Stomach (tissue), 9 donors: ENCODE results near the gene ZBTB46. TPM values are rescaled to one million over a fixed set of nuclear protein-coding genes. Genes with fewer than 3 reads are reported as not detected.

Experiments used
- DNase-seq, 2 donors: peaks; one replicate each; pipeline versions ENCODE4 v3.0.0 to v3.0.0-alpha.2; 2013 to 2019
- H3K27ac ChIP-seq, 5 donors: fragments of 200-600 bp in 4 of 5; sonication (generic) in 4 of 5; one replicate each; pipeline ENCODE4 v1.5.1; 2013 to 2019; ENCODE audit warnings: mild to moderate bottlenecking in 1 of 5, moderate library complexity in 1 of 5
- H3K27me3 ChIP-seq, 3 donors: fragments of 200-600 bp; sonication (generic); one replicate each; pipeline ENCODE4 v1.5.1; 2017 to 2019; ENCODE audit warnings: mixed run types in 1 of 3
- H3K36me3 ChIP-seq, 4 donors: fragments of 200-600 bp; sonication (generic); 1 replicate in 3 of 4; 2 replicates in 1 of 4; pipeline ENCODE4 v1.5.1; 2016 to 2019
- H3K4me1 ChIP-seq, 4 donors: fragments of 200-600 bp; sonication (generic); one replicate each; pipeline ENCODE4 v1.5.1; 2016 to 2019
- H3K4me3 ChIP-seq, 4 donors: fragments of 200-600 bp; sonication (generic) in 3 of 4; one replicate each; pipeline ENCODE4 v1.5.1; 2016 to 2019; ENCODE audit warnings: mild to moderate bottlenecking in 1 of 4
- H3K9me3 ChIP-seq, 4 donors: fragments of 200-600 bp; sonication (generic); one replicate each; pipeline ENCODE4 v1.5.1; 2016 to 2019
- CTCF ChIP-seq, 7 experiments: fragments of 450-650 bp in 4 of 7; fragments of 200-600 bp in 3 of 7; sonication (generic) in 3 of 7; IDR thresholded peaks; one replicate each; pipeline ENCODE4 v1.5.1; 2016 to 2019; ENCODE audit warnings: antibody characterized with exemption in 7 of 7, control low read depth in 2 of 7, mild to moderate bottlenecking in 1 of 7
- EP300 ChIP-seq: sonication (generic); formaldehyde crosslinking; IDR thresholded peaks from one replicate; pipeline ENCODE4 v1.6.1; 2017; ENCODE audit warnings: antibody characterized with exemption
- POLR2A ChIP-seq, 4 donors: fragments of 450-650 bp; IDR thresholded peaks; one replicate each; pipeline ENCODE4 v1.6.1; 2016; ENCODE audit warnings: antibody characterized with exemption in 4 of 4, control low read depth in 2 of 4, mild to moderate bottlenecking in 1 of 4, moderate library complexity in 1 of 4
- POLR2AphosphoS5 ChIP-seq, 3 donors: sonication (generic); formaldehyde crosslinking; IDR thresholded peaks; one replicate each; pipeline ENCODE4 v1.6.1; 2016; ENCODE audit warnings: antibody characterized with exemption in 3 of 3
- WGBS, 5 donors: extraction: QIAGEN DNeasy Blood & Tissue Kit in 3 of 5; methylation state at CpG; one replicate each; pipeline versions ENCODE4 v1.1.5 to v1.1.7; 2013 to 2018; 5-methylcytosine and 5-hydroxymethylcytosine counted together
- intact Hi-C: fragments of 100-400 bp; cut with DNase I; formaldehyde crosslinking; loops from one replicate; pipeline ENCODE4 v1.15.1; 2023; ENCODE audit warnings: low total_unique reads
- polyA plus RNA-seq, 3 donors: library from polyadenylated mRNA; stranded (reverse); fragments of 200-250 nt; gene quantifications; one replicate each; pipeline ENCODE4 v1.2.3, GENCODE V29; 2013
- total RNA-seq, 5 donors: library from RNA; depleted of rRNA; stranded (reverse); fragments of >200 nt; gene quantifications; one replicate each; pipeline versions ENCODE4 v1.1.0 to v1.2.3, GENCODE V29; 2014 to 2016
- donor health status: healthy with polysubstance abuse.
- donor health status: Bipolar disorder and iron deficiency.
- donor health status: healthy.

Gene ZBTB46
- total and polyA plus RNA-seq, 8 donors, result 0.58 to 13.4 (median 2.5) TPM

DNA sequence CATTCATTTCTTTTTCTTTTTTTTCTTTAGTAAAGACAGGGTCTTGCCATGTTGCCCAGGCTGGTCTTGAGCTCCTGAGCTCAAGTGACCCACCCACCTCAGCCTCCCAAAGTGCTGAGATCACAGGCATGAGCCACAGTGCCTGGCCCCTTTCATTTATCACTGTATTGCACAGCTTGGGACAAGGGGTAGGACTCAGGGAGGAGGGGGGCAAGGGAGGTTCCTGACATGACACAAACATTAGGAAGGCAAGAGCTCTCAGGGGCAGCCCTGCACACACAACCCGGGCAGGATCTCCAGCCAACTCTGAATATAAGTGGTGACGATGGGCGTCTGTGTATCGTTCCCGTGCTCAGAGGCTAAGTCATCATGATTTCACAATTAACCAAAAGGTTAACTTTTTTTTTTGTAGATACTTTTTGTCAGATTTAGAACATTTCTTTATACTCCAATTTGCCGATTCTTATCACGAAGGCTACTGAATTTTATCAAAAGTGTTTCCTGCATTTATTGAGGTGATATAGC lies 71.6 kb downstream of the ZBTB46 start:
- WGBS, 5 donors, result 71 to 88% (median 83%) methylated on average over 7 of the region's 7 CpGs
- peaks cover 0 to 6% (median 0%) of the 10 kb centered on the region in 4 donors for H3K36me3 ChIP-seq
- intact Hi-C loops, result no loop called here
- no peaks in the 10 kb centered on the region for H3K9me3 ChIP-seq
- no peak for TF ChIP-seq CTCF (IDR thresholded peaks at IDR 0.05)
- TF ChIP-seq POLR2A (IDR thresholded peaks at IDR 0.05), result no peak
- no peak for TF ChIP-seq EP300
- no peak for TF ChIP-seq POLR2AphosphoS5 (IDR thresholded peaks at IDR 0.05)
- H3K27ac ChIP-seq, result no peak overlapping the region
- no peaks in the 10 kb centered on the region for H3K4me1 ChIP-seq
- H3K27me3 ChIP-seq, result no peaks in the 10 kb centered on the region
- DNase-seq, result no peak
- no peak overlapping the region for H3K4me3 ChIP-seq

- no peak for TF ChIP-seq CTCF (IDR thresholded peaks at IDR 0.05)
- TF ChIP-seq POLR2AphosphoS5 (IDR thresholded peaks at IDR 0.05), result no peak
- TF ChIP-seq EP300, result no peak
- TF ChIP-seq POLR2A (IDR thresholded peaks at IDR 0.05), result no peak
- intact Hi-C loops, result no loop called here
- Histone ChIP-seq H3K27me3 (no peaks in the 10 kb centered on the region), H3K4me3 (no peak overlapping the region), H3K36me3 (peaks cover 0 to 3% (median 0%) of the 10 kb centered on the region in 4 donors), H3K4me1 (no peaks in the 10 kb centered on the region), H3K9me3 (no peaks in the 10 kb centered on the region), H3K27ac (no peak overlapping the region)
- no peak for DNase-seq
- 78 to 91% (median 84%) methylated on average over 3 to 7 of the region's 7 CpGs for WGBS, 5 donors
Measured at GRCh38 chr20:63758152-63758551, 72.9 kb downstream of the ZBTB46 start.

DNA sequence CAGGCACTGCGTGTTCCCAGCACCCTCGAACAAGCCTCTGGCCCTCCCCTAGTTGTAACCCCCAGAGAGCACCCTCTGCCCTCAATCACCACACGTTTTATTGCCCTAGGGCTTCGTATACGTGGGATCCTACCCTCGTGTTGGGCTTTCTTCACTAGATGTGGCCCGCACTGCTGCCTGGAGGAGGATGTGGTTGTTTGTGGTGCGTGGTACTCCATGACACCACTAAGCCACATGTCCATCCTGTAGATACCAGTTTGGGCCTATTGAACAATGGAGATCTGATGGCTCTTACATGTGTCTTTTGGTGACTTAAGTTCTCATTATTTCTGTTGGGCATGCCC lies 74.4 kb downstream of the ZBTB46 start:
- Histone ChIP-seq H3K36me3 (peaks cover 0 to 6% (median 0%) of the 10 kb centered on the region in 4 donors), H3K4me1 (no peaks in the 10 kb centered on the region), H3K27me3 (no peaks in the 10 kb centered on the region), H3K27ac (no peak overlapping the region), H3K4me3 (no peak overlapping the region), H3K9me3 (no peaks in the 10 kb centered on the region)
- no peak for DNase-seq
- 52 to 60% (median 53%) methylated on average over 7 to 8 of the region's 8 CpGs for WGBS, 5 donors
- TF ChIP-seq POLR2AphosphoS5 (IDR thresholded peaks at IDR 0.05) (no peak), CTCF (IDR thresholded peaks at IDR 0.05) (no peak), POLR2A (IDR thresholded peaks at IDR 0.05) (no peak)
- intact Hi-C loops, result no loop called here

GRCh38 chr20:63755933-63756647 lies 75.0 kb downstream of the ZBTB46 start:
- 76 to 82% (median 80%) methylated on average over 18 of the region's 18 CpGs for WGBS, 5 donors
- no peaks in the 10 kb centered on the region for H3K4me1 ChIP-seq
- H3K27ac ChIP-seq, result no peak overlapping the region
- intact Hi-C loops, result no loop called here
- H3K27me3 ChIP-seq, result no peaks in the 10 kb centered on the region
- H3K36me3 ChIP-seq, result peaks cover 0 to 6% (median 0%) of the 10 kb centered on the region in 4 donors
- no peak overlapping the region for H3K4me3 ChIP-seq
- H3K9me3 ChIP-seq, result no peaks in the 10 kb centered on the region
- no peak for DNase-seq
- TF ChIP-seq POLR2A (IDR thresholded peaks at IDR 0.05) (no peak), CTCF (IDR thresholded peaks at IDR 0.05) (no peak), POLR2AphosphoS5 (IDR thresholded peaks at IDR 0.05) (no peak), EP300 (no peak)
